Heart right ventricle (tissue), 16 donors: ENCODE results near the gene BAIAP3. TPM values are rescaled to one million over a fixed set of nuclear protein-coding genes. Genes with fewer than 3 reads are reported as not detected.
"Not testable (repeated sequence)": the region's sequence is repeated elsewhere in the genome, so short reads cannot be mapped to it uniquely, and the experiment has no call there.

Source experiments
- ATAC-seq, 8 donors: fragments of 200-7000 bp; cut with Tn5 transposase; one replicate each; pipeline ENCODE4 v1.9.1; 2020; ENCODE audit warnings: mild to moderate bottlenecking in 8 of 8, moderate library complexity in 8 of 8, moderate number of reproducible peaks in 1 of 8
- DNase-seq, 2 donors: peaks; one replicate each; pipeline ENCODE4 v3.0.0-alpha.2; 2020
- H3K27ac ChIP-seq, 10 donors: fragments of 200-600 bp; sonication (generic) in 2 of 10; one replicate each; pipeline versions ENCODE4 v1.5.0 to v1.8.0; 2020 to 2022; ENCODE audit warnings: mild to moderate bottlenecking in 3 of 10
- H3K27me3 ChIP-seq, 7 donors: fragments of 200-600 bp; one replicate each; pipeline ENCODE4 v1.8.0; 2021 to 2022; ENCODE audit warnings: mild to moderate bottlenecking in 2 of 7
- H3K36me3 ChIP-seq, 9 donors: fragments of 200-600 bp; sonication (generic) in 1 of 9; one replicate each; pipeline versions ENCODE4 v1.5.0 to v1.8.0; 2020 to 2022; ENCODE audit warnings: mild to moderate bottlenecking in 2 of 9
- H3K4me1 ChIP-seq, 9 donors: fragments of 200-600 bp; sonication (generic) in 1 of 9; one replicate each; pipeline versions ENCODE4 v1.5.0 to v1.8.0; 2020 to 2022; ENCODE audit warnings: mild to moderate bottlenecking in 4 of 9
- H3K4me3 ChIP-seq, 10 donors: fragments of 200-600 bp; sonication (generic) in 2 of 10; one replicate each; pipeline versions ENCODE4 v1.5.0 to v1.8.0; 2020 to 2022; ENCODE audit warnings: mild to moderate bottlenecking in 7 of 10, moderate library complexity in 2 of 10
- H3K9me3 ChIP-seq, 11 donors: fragments of 200-600 bp in 10 of 11; sonication (generic) in 2 of 11; one replicate each; pipeline versions ENCODE4 v1.5.0 to v1.8.0; 2013 to 2022; ENCODE audit warnings: mild to moderate bottlenecking in 2 of 11, control low read depth in 1 of 11, moderate library complexity in 1 of 11
- CTCF ChIP-seq, 9 donors: fragments of 200-600 bp; sonication (generic) in 2 of 9; IDR thresholded peaks; one replicate each; pipeline versions ENCODE4 v1.5.0 to v1.8.0; 2021 to 2022; ENCODE audit warnings: antibody characterized with exemption in 9 of 9, mild to moderate bottlenecking in 5 of 9, moderate library complexity in 1 of 9
- WGBS, 2 donors: extraction: QIAGEN DNeasy Blood & Tissue Kit; methylation state at CpG; one replicate each; pipeline ENCODE4 v1.1.7; 2013; ENCODE audit warnings: inconsistent platforms in 1 of 2; 5-methylcytosine and 5-hydroxymethylcytosine counted together
- intact Hi-C, 10 donors: fragments of 100-400 bp; cut with DNase I; formaldehyde crosslinking; loops; one replicate each; pipeline versions ENCODE4 v1.11.1 to v1.14.2; 2022
- polyA plus RNA-seq, 2 donors: library from polyadenylated mRNA; stranded (reverse); fragments of 200-250 nt; gene quantifications; one replicate each; pipeline ENCODE4 v1.2.3, GENCODE V29; 2013
- total RNA-seq, 10 donors: library from RNA; stranded (reverse); fragmentation: NEBNext Ultra II Directional in 3 of 10; extraction: Animal tissue kit (Norgen Biotek cat#: 25700) in 3 of 10; gene quantifications; one replicate each; pipeline versions ENCODE4 v1.2.1 to v1.2.4, GENCODE V29; 2021 to 2023
- donor health status: Arrhythmogenic right ventricular cardiomyopathy.
- donor health status: ischemic (EF 13 %, LVEDD 7.1; RV severe dilation, severe dysfunction).
- donor health status: healthy with polysubstance abuse.
- donor health status: DM: no; HTN: yes; CAD: no.
- donor health status: DM: no; HTN: no; CAD: no.
- donor health status: ischemic (EF 25% LVEDD 6.9; RV normal size, moderate dysfunction).
- donor health status: ischemic (EF 25% LVEDD 5.7; RV mildly dilated, moderate dysfunction).
- donor health status: healthy.
- donor health status: DM: yes; HTN: yes; CAD: no.
- donor health status: Ischemic cardiomyopathy.
- donor health status: ischemic (EF 35%, LVEDD 5.7; RV mildly dilated, moderate dysfunction).
- donor health status: nonischemic (EF 11% LVEDD 7.7; RV severe dilation, severe dysfunction).
- donor health status: DM: yes; HTN: yes; CAD: no.
- donor health status: PGD.
- donor health status: ischemic (EF 29% LVEDD 5.4; RV normal size, mild dysfunction).
- donor health status: nonischemic (EF 23%, LVEDD 6.1; RV moderate dilation, normal function).

Gene BAIAP3
- total and polyA plus RNA-seq, 12 donors: 0.37 to 6.8 (median 2.0) TPM

DNA sequence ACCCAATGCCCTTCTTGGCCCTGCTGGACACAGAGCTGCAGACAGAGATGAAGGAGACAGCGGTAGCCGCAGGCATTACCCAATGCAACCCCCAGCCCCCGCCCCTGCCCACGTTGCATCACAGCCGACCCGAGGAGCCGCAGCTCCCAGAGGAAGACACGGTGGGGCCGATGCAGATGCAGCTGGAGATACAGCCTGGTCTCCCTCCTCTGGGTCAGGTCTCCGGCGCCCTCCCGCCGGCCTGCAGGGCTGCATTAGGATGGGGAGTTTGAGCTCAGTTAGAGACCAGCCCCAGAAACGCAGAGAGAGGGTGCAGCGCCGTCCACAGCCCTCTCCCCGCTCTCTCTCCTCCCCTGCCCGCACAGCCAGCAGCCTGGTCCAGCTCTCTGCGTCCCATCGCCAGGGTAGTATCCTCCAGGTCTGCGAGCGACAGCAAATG is 43.4 kb upstream of the BAIAP3 start:
- peak in 1 of 8 donors; percentile 9 for ATAC-seq
- intact Hi-C loops: no loop called here
- no peaks in the 10 kb centered on the region for H3K36me3 ChIP-seq
- DNase-seq: no peak
- H3K9me3 ChIP-seq: no peaks in the 10 kb centered on the region
- H3K4me3 ChIP-seq: no peak overlapping the region
- TF ChIP-seq CTCF (IDR thresholded peaks at IDR 0.05): no peak
- H3K27me3 ChIP-seq: peaks cover 5 to 93% (median 81%) of the 10 kb centered on the region in 7 donors
- 8 to 11% methylated on average over 22 of the region's 22 CpGs for WGBS, 2 donors
- peaks cover 0 to 15% (median 0%) of the 10 kb centered on the region in 9 donors for H3K4me1 ChIP-seq
- no peak overlapping the region for H3K27ac ChIP-seq

- Histone ChIP-seq H3K36me3 (no peaks in the 10 kb centered on the region), H3K27ac (no peak overlapping the region), H3K27me3 (peaks cover 5 to 86% (median 73%) of the 10 kb centered on the region in 7 donors), H3K4me1 (peaks cover 0 to 15% (median 0%) of the 10 kb centered on the region in 9 donors), H3K4me3 (no peak overlapping the region), H3K9me3 (no peaks in the 10 kb centered on the region)
- no peak for ATAC-seq
- no peak for DNase-seq
- intact Hi-C loops: no loop called here
- TF ChIP-seq CTCF (IDR thresholded peaks at IDR 0.05): no peak
- 61 to 63% methylated on average over 29 of the region's 29 CpGs for WGBS, 2 donors
Observed at GRCh38 chr16:1290860-1291575, 42.4 kb upstream of the BAIAP3 start.

DNA sequence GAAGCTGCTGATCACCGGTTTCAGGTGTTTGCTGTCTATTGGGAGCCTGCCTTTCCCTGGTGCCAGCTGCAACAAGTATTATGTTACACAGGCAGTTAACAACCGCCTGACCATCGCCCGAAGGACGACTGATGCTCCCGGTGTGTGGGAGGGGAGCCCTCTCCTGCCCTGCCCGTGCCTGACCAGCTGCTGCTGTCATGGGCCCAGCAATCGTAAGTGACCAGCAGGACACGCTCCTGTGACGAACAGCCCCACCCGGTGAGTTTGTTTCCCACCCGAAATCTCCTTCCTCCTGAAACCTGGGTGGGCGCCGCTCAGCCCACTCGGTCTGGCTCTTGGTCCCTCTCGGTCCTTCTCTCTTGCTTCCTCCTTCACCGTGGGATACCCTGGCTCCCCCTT is 41.9 kb upstream of the BAIAP3 start:
- DNase-seq: no peak
- no peak for TF ChIP-seq CTCF (IDR thresholded peaks at IDR 0.05)
- H3K9me3 ChIP-seq: no peaks in the 10 kb centered on the region
- 44 to 49% methylated on average over 17 of the region's 17 CpGs for WGBS, 2 donors
- H3K4me1 ChIP-seq: peaks cover 0 to 15% (median 0%) of the 10 kb centered on the region in 9 donors
- no peak for ATAC-seq
- H3K27me3 ChIP-seq: peaks cover 5 to 84% (median 70%) of the 10 kb centered on the region in 7 donors
- no peaks in the 10 kb centered on the region for H3K36me3 ChIP-seq
- intact Hi-C loops: no loop called here
- H3K4me3 ChIP-seq: no peak overlapping the region
- no peak overlapping the region for H3K27ac ChIP-seq

DNA sequence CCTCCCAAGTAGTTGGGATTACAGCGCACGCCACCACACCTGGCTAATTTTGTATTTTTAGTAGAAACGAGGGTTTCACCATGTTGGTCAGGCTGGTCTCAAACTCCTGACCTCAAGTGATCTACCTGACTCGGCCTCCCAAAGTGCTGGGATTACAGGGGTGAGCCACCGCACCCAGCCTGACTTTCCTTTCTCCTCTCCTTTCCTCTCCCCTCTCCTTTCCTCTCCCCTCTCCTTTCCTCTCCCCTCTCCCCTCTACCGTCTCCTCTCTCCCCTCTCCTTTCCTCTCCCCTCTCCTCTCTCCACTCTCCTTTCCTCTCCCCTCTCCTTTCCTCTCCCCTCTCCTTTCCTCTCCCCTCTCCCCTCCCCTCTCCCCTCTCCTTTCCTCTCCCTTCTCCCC is 41.2 kb upstream of the BAIAP3 start:
- H3K36me3 ChIP-seq, intact Hi-C loops, DNase-seq, H3K4me3 ChIP-seq, H3K9me3 ChIP-seq, H3K27ac ChIP-seq, ATAC-seq: not testable (repeated sequence)
- Histone ChIP-seq H3K27me3 (peaks cover 5 to 80% (median 63%) of the 10 kb centered on the region in 7 donors), H3K4me1 (peaks cover 0 to 20% (median 0%) of the 10 kb centered on the region in 9 donors)
- 74 to 80% methylated on average over 6 of the region's 6 CpGs for WGBS, 2 donors

- H3K4me3 ChIP-seq, intact Hi-C loops, H3K36me3 ChIP-seq, H3K9me3 ChIP-seq, H3K27ac ChIP-seq, DNase-seq, ATAC-seq: not testable (repeated sequence)
- 77 to 80% methylated on average over 8 of the region's 8 CpGs for WGBS, 2 donors
- Histone ChIP-seq H3K27me3 (peaks cover 5 to 74% (median 57%) of the 10 kb centered on the region in 7 donors), H3K4me1 (peaks cover 0 to 20% (median 0%) of the 10 kb centered on the region in 9 donors)
Observed at GRCh38 chr16:1292808-1293207, 40.6 kb upstream of the BAIAP3 start.
